ENCODE measurements around the gene RWDD4.

GRCh38 chr4:183658362-183659028, 490 bp downstream of the RWDD4 start:
- TF ChIP-seq CTCF (conservative IDR thresholded peaks at IDR 0.05; ENCODE audit: low read depth, low read length), result no peak
- no peak for TF ChIP-seq POLR2A (IDR thresholded peaks at IDR 0.05; ENCODE audit: low read depth, low read length)
- no peak for TF ChIP-seq RAD21 (IDR thresholded peaks at IDR 0.05; ENCODE audit: low read length)
- TF ChIP-seq RCOR1 (IDR thresholded peaks at IDR 0.05; ENCODE audit: insufficient replicate concordance, low read length), result no peak
- TF ChIP-seq, protein P1, sequence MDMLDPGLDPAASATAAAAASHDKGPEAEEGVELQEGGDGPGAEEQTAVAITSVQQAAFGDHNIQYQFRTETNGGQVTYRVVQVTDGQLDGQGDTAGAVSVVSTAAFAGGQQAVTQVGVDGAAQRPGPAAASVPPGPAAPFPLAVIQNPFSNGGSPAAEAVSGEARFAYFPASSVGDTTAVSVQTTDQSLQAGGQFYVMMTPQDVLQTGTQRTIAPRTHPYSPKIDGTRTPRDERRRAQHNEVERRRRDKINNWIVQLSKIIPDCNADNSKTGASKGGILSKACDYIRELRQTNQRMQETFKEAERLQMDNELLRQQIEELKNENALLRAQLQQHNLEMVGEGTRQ (IDR thresholded peaks at IDR 0.05; ENCODE audit: low read depth, low read length), result no peak
- no peak for TF ChIP-seq CEBPB (IDR thresholded peaks at IDR 0.05; ENCODE audit: low read depth, low read length)
- no peak for TF ChIP-seq NFE2L2 (IDR thresholded peaks at IDR 0.05; ENCODE audit: low read depth, low read length)
- no peak for TF ChIP-seq MAZ (IDR thresholded peaks at IDR 0.05; ENCODE audit: borderline replicate concordance, low read depth, low read length)
- no peak for TF ChIP-seq SMC3 (IDR thresholded peaks at IDR 0.05; ENCODE audit: low read depth, low read length)
- TF ChIP-seq FOS (IDR thresholded peaks at IDR 0.05; ENCODE audit: low read depth, low read length), result no peak
- TF ChIP-seq RFX5 (IDR thresholded peaks at IDR 0.05; ENCODE audit: low read depth, low read length), result no peak
- no peak for TF ChIP-seq ELK1 (IDR thresholded peaks at IDR 0.05; ENCODE audit: borderline replicate concordance, low read depth, low read length)
